HG02943 (cell line): ENCODE results near the gene COX8C.
A peak's percentile ranks its signal among the peaks of the same experiment; 100 is the strongest.
"Not testable (repeated sequence)": the region's sequence is repeated elsewhere in the genome, so short reads cannot be mapped to it uniquely, and the experiment has no call there.

Source experiments
- ATAC-seq: cut with Tn5 transposase; IDR thresholded peaks from one replicate; pipeline ENCODE4 v1.9.1; 2021; ENCODE audit warnings: mild to moderate bottlenecking, low read depth, moderate library complexity; ENCODE audit not compliant: unreplicated experiment

COX8C gene

GRCh38 chr14:93368996-93369712 is 22.2 kb downstream of the COX8C start:
- ATAC-seq, result peak; percentile 18

GRCh38 chr14:93369713-93370266 is 22.8 kb downstream of the COX8C start:
- ATAC-seq, result peak; percentile 70

GRCh38 chr14:93375673-93376156 is 28.7 kb downstream of the COX8C start:
- ATAC-seq, result peak; percentile 89

GRCh38 chr14:93379831-93380230 is 32.8 kb downstream of the COX8C start:
- no peak for ATAC-seq

GRCh38 chr14:93381644-93382043 is 34.7 kb downstream of the COX8C start:
- ATAC-seq, result no peak

- ATAC-seq, result not testable (repeated sequence)
Measured at GRCh38 chr14:93384256-93384655, 37.3 kb downstream of the COX8C start.

GRCh38 chr14:93395231-93395630 is 48.2 kb downstream of the COX8C start:
- no peak for ATAC-seq

- no peak for ATAC-seq
Measured at GRCh38 chr14:93396456-93396855, 49.5 kb downstream of the COX8C start.
